GM19193 (cell line): ENCODE data around the gene RELA.

ENCODE experiments used
- POLR2A ChIP-seq: IDR thresholded peaks from 4 replicates; pipeline ENCODE4 v1.6.1; 2011; ENCODE audit not compliant: insufficient read depth, insufficient read length; ENCODE audit errors: extremely low read depth

RELA gene

GRCh38 chr11:65662799-65663638, at the start of gene RELA:
RELA (minus strand) TSS chr11:65662916; CDS start chr11:65662832, 84 bp downstream.
- TF ChIP-seq POLR2A: peak; percentile 78

- no peak for TF ChIP-seq POLR2A
Observed at GRCh38 chr11:65711785-65712632, 49.3 kb upstream of the RELA start, which contains the start of gene KAT5. KAT5 (plus strand) TSS chr11:65712252; CDS start chr11:65712268, 16 bp downstream.

- no peak for TF ChIP-seq POLR2A
Observed at GRCh38 chr11:65710421-65710820, 47.7 kb upstream of the RELA start.

- TF ChIP-seq POLR2A: no peak
Observed at GRCh38 chr11:65709661-65710060, 46.9 kb upstream of the RELA start.

GRCh38 chr11:65708451-65708850, 45.7 kb upstream of the RELA start:
- no peak for TF ChIP-seq POLR2A

- no peak for TF ChIP-seq POLR2A
Observed at GRCh38 chr11:65703846-65704245, 41.1 kb upstream of the RELA start.

GRCh38 chr11:65701686-65702085, 39.0 kb upstream of the RELA start:
- no peak for TF ChIP-seq POLR2A

GRCh38 chr11:65700399-65700798, 37.7 kb upstream of the RELA start:
- TF ChIP-seq POLR2A: no peak

GRCh38 chr11:65699306-65699705, 36.6 kb upstream of the RELA start:
- TF ChIP-seq POLR2A: no peak

- TF ChIP-seq POLR2A: no peak
Observed at GRCh38 chr11:65698205-65698604, 35.5 kb upstream of the RELA start.

- no peak for TF ChIP-seq POLR2A
Observed at GRCh38 chr11:65696802-65697552, 34.3 kb upstream of the RELA start.

GRCh38 chr11:65695459-65696241, 32.9 kb upstream of the RELA start:
- no peak for TF ChIP-seq POLR2A

- no peak for TF ChIP-seq POLR2A
Observed at GRCh38 chr11:65692367-65692766, 29.7 kb upstream of the RELA start.

- TF ChIP-seq POLR2A: no peak
Observed at GRCh38 chr11:65685981-65686380, 23.3 kb upstream of the RELA start.
